ENCODE measurements around the gene FABP7. TPM values are rescaled to one million over a fixed set of nuclear protein-coding genes. Genes with fewer than 3 reads are reported as not detected.

FABP7 gene
- total and polyA plus RNA-seq, 2 of the 13 experiments (the other 11 are each of a cell fraction or from before 2014, with no cell fraction given): not detected

DNA sequence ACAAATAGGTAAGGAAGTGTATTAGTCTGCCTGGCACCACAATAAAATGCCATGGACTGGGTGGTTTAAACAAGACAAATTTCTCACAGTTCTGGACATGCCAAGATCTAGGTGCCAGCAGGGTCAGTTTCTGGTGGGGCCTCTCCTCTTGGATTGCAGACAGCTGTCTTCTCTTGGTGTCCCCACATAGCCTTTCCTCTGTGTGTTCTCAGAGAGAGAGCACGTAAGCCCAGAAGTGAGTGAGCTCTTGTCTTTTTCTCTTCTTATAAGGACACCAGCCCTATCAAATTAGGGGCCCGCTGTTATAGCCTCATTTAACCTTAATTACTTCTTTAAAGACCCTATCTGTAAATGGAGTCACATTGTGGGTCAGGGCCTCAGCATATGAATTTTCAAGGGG lies 37.8 kb downstream of the FABP7 start:
- Histone ChIP-seq H3K4me3 (replicated peaks in 1 of 3; ENCODE audit: insufficient read depth in 1 of 3, low read depth in 2 of 3, low read length in 3 of 3) (no peak overlapping the region), H3K27me3 (ENCODE audit: control insufficient read depth in 1 of 2, insufficient read depth in 2 of 2, low read length in 2 of 2) (peaks cover 0 to 6% of the 10 kb centered on the region in 2 experiments; a peak in 1 of 5 replicates), H3K36me3 (replicated peaks in 1 of 2; ENCODE audit: control insufficient read depth in 1 of 2, insufficient read depth in 2 of 2, low read length in 2 of 2) (no peaks in the 10 kb centered on the region), H3K79me2 (ENCODE audit: insufficient read depth, low read length) (no peaks in the 10 kb centered on the region), H3K9me3 (ENCODE audit: low read length) (no peaks in the 10 kb centered on the region), H3K27ac (ENCODE audit: extremely low read length, insufficient read depth, low read length) (no peak overlapping the region), H3K4me2 (ENCODE audit: low read depth, low read length) (peak overlapping the region; percentile 44), H3K4me1 (ENCODE audit: insufficient read depth, low read length) (peaks cover 19% of the 10 kb centered on the region), H2AFZ (ENCODE audit: low read length) (peak overlapping the region; percentile 30), H3K9ac (ENCODE audit: insufficient read depth, low read depth, low read length) (no peak overlapping the region), H4K20me1 (ENCODE audit: insufficient read depth, low read length) (no peaks in the 10 kb centered on the region)
- intact Hi-C loops (cut with micrococcal nuclease; ENCODE audit: unreplicated experiment) (no loop called here), in situ Hi-C loops (cut with HindIII; ENCODE audit: extremely low pct_ligation_motif_present, low pct_unique_long_range_greater_than_20kb) (no loop called here)
- no peak for DNase-seq (ENCODE audit: low spot score)
- no TSS peak for BruUV-seq (replicated peaks)
- no peak for FAIRE-seq
- peak; percentile 79 for ATAC-seq
- WGBS (ENCODE audit: low lambda C conversion rate): 19% methylated on average over 2 of the region's 2 CpGs
- TF ChIP-seq PHF21A (CRISPR knock-in tag; IDR thresholded peaks at IDR 0.05) (no peak), SRY (CRISPR knock-in tag; IDR thresholded peaks at IDR 0.05) (no peak), ZBTB21 (CRISPR knock-in tag; IDR thresholded peaks at IDR 0.05) (no peak), SAP130 (CRISPR knock-in tag; IDR thresholded peaks at IDR 0.05; ENCODE audit: low read depth) (peak; percentile 5; the same call in 1 of the 2 replicates)
- TF ChIP-seq, protein P1, sequence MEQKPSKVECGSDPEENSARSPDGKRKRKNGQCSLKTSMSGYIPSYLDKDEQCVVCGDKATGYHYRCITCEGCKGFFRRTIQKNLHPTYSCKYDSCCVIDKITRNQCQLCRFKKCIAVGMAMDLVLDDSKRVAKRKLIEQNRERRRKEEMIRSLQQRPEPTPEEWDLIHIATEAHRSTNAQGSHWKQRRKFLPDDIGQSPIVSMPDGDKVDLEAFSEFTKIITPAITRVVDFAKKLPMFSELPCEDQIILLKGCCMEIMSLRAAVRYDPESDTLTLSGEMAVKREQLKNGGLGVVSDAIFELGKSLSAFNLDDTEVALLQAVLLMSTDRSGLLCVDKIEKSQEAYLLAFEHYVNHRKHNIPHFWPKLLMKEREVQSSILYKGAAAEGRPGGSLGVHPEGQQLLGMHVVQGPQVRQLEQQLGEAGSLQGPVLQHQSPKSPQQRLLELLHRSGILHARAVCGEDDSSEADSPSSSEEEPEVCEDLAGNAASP (CRISPR knock-in tag; IDR thresholded peaks at IDR 0.05; ENCODE audit: borderline replicate concordance): peak; percentile 53; the same call in 1 of the 2 replicates
- ChIA-PET CTCF (ENCODE audit: low intra/inter-chr PET ratio, low total read pairs) (no interaction called here), POLR2A (no interaction called here)

DNA sequence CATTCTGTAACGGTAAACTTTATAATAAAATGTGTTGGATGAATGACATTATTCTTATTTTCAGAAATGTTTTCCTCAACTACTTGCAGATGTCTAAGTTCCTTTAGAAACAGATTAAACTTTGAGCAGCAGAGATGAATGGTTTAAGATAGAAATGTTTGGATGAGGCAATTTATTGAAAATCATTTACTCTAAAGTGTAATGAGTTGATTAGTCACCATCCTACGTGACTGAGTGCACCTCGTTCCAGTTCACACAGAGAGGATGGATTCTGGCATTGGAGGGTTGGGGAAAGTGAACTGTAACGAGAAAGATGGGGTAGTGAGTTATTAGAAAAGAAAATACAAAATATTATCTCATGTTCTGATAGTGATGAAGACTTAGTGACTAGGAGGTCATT lies 38.2 kb downstream of the FABP7 start:
- FAIRE-seq: no peak
- in situ Hi-C loops (cut with HindIII; ENCODE audit: extremely low pct_ligation_motif_present, low pct_unique_long_range_greater_than_20kb): no loop called here
- ATAC-seq: peak; percentile 65
- TF ChIP-seq, protein P2, sequence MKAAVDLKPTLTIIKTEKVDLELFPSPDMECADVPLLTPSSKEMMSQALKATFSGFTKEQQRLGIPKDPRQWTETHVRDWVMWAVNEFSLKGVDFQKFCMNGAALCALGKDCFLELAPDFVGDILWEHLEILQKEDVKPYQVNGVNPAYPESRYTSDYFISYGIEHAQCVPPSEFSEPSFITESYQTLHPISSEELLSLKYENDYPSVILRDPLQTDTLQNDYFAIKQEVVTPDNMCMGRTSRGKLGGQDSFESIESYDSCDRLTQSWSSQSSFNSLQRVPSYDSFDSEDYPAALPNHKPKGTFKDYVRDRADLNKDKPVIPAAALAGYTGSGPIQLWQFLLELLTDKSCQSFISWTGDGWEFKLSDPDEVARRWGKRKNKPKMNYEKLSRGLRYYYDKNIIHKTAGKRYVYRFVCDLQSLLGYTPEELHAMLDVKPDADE (CRISPR knock-in tag; IDR thresholded peaks at IDR 0.05): no peak
- TF ChIP-seq MED1 (CRISPR knock-in tag; IDR thresholded peaks at IDR 0.05): peak; percentile 59; the same call in 1 of the 2 replicates
- TF ChIP-seq, protein P3, sequence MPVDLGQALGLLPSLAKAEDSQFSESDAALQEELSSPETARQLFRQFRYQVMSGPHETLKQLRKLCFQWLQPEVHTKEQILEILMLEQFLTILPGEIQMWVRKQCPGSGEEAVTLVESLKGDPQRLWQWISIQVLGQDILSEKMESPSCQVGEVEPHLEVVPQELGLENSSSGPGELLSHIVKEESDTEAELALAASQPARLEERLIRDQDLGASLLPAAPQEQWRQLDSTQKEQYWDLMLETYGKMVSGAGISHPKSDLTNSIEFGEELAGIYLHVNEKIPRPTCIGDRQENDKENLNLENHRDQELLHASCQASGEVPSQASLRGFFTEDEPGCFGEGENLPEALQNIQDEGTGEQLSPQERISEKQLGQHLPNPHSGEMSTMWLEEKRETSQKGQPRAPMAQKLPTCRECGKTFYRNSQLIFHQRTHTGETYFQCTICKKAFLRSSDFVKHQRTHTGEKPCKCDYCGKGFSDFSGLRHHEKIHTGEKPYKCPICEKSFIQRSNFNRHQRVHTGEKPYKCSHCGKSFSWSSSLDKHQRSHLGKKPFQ (CRISPR knock-in tag; IDR thresholded peaks at IDR 0.05; ENCODE audit: insufficient replicate concordance): peak; percentile 53
- TF ChIP-seq, protein P4, sequence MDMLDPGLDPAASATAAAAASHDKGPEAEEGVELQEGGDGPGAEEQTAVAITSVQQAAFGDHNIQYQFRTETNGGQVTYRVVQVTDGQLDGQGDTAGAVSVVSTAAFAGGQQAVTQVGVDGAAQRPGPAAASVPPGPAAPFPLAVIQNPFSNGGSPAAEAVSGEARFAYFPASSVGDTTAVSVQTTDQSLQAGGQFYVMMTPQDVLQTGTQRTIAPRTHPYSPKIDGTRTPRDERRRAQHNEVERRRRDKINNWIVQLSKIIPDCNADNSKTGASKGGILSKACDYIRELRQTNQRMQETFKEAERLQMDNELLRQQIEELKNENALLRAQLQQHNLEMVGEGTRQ (IDR thresholded peaks at IDR 0.05; ENCODE audit: low read depth, low read length): no peak
- TF ChIP-seq, protein P4 (CRISPR knock-in tag; IDR thresholded peaks at IDR 0.05; ENCODE audit: borderline replicate concordance): 0 out of 2 replicates have a peak, but pooled peaks have one; percentile 20
- no peak for TF ChIP-seq POLR2AphosphoS2 (IDR thresholded peaks at IDR 0.05; ENCODE audit: low read depth, low read length)

More for the DNA sequence above, 38.2 kb downstream of the FABP7 start:
- DNase-seq (ENCODE audit: low spot score): no peak
- intact Hi-C loops (cut with micrococcal nuclease; ENCODE audit: unreplicated experiment): no loop called here
- peaks cover 19% of the 10 kb centered on the region for H3K4me1 ChIP-seq (ENCODE audit: insufficient read depth, low read length)
- H3K9ac ChIP-seq (ENCODE audit: insufficient read depth, low read depth, low read length): no peak overlapping the region
- H3K4me3 ChIP-seq (replicated peaks in 1 of 3; ENCODE audit: insufficient read depth in 1 of 3, low read depth in 2 of 3, low read length in 3 of 3): no peak overlapping the region
- 12% methylated on average over 4 of the region's 4 CpGs for WGBS (ENCODE audit: low lambda C conversion rate)
- peaks cover 0 to 6% of the 10 kb centered on the region in 2 experiments; a peak in 1 of 5 replicates for H3K27me3 ChIP-seq (ENCODE audit: control insufficient read depth in 1 of 2, insufficient read depth in 2 of 2, low read length in 2 of 2)
- BruUV-seq (replicated peaks): no TSS peak
- H3K79me2 ChIP-seq (ENCODE audit: insufficient read depth, low read length): no peaks in the 10 kb centered on the region
- CTCF ChIA-PET (ENCODE audit: low intra/inter-chr PET ratio, low total read pairs): no interaction called here
- no peak overlapping the region for H2AFZ ChIP-seq (ENCODE audit: low read length)
- POLR2A ChIA-PET: no interaction called here
- H3K36me3 ChIP-seq (replicated peaks in 1 of 2; ENCODE audit: control insufficient read depth in 1 of 2, insufficient read depth in 2 of 2, low read length in 2 of 2): no peaks in the 10 kb centered on the region
- no peak overlapping the region for H3K27ac ChIP-seq (ENCODE audit: extremely low read length, insufficient read depth, low read length)
- H3K9me3 ChIP-seq (ENCODE audit: low read length): no peaks in the 10 kb centered on the region
- peak overlapping the region; percentile 44 for H3K4me2 ChIP-seq (ENCODE audit: low read depth, low read length)
- H4K20me1 ChIP-seq (ENCODE audit: insufficient read depth, low read length): no peaks in the 10 kb centered on the region
